Kidney epithelial cell (primary cell): Measurements from ENCODE around the gene CACNA1D. TPM values are rescaled to one million over a fixed set of nuclear protein-coding genes. Genes with fewer than 3 reads are reported as not detected.

ENCODE experiments used
- DNase-seq: peaks from one replicate; pipeline ENCODE4 v3.0.0-alpha.2; 2010; ENCODE audit warnings: low read depth
- H3K27me3 ChIP-seq: 2 replicates; pipeline ENCODE4 v1.6.0; 2011; ENCODE audit warnings: low read length; ENCODE audit not compliant: control insufficient read depth, insufficient read depth
- H3K36me3 ChIP-seq: 2 replicates; pipeline ENCODE4 v1.5.1; 2011; ENCODE audit warnings: low read length; ENCODE audit not compliant: control insufficient read depth, insufficient read depth
- H3K4me3 ChIP-seq: 2 replicates; pipeline ENCODE4 v1.5.1; 2011; ENCODE audit warnings: low read depth, mild to moderate bottlenecking, control low read depth, low read length
- total RNA-seq: library from RNA; depleted of rRNA; stranded (reverse); fragments of >200 nt; gene quantifications from 2 replicates; pipeline ENCODE4 v1.2.3, GENCODE V29; 2015
- TF ChIP-seq, protein P1 (sequence below): IDR thresholded peaks from 2 replicates; pipeline ENCODE4 v1.5.1; 2011; ENCODE audit warnings: mild to moderate bottlenecking, moderate library complexity, low read length, control low read depth, inconsistent platforms; ENCODE audit not compliant: insufficient read depth, poor library complexity, severe bottlenecking

The CACNA1D gene
- total RNA-seq, 1 donor from 2014 or later: 0.21 TPM

DNA sequence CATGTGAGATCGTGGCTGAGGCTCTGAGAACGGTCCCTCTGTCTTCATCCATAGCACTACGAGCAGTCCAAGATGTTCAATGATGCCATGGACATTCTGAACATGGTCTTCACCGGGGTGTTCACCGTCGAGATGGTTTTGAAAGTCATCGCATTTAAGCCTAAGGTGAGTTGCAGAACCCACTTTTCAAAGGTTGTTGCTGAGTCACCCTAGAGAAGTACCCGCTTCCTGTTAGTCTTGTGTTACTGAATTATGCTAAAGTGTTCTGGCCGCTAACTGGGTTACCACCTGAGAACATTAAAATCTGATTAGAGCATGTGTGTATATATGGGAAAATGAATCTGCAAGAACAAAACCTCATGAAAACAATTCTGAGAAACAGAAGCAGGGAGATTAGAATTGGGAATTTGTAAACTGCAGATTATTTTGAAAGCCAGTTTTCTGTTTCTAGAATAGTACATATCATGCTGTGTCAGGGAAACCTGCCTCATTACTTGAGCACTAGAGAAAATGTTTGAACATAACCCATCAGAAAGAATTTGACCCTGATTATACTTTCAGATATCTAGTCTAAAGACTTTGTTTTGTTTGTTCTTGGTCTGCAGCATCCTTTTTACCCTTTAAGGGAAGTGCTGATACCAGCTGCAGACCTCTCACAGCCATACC lies 259.2 kb downstream of the CACNA1D start:
- H3K36me3 ChIP-seq: no peaks in the 10 kb centered on the region
- peaks cover 4% of the 10 kb centered on the region for H3K27me3 ChIP-seq
- H3K4me3 ChIP-seq: no peak overlapping the region
- TF ChIP-seq, protein P1, sequence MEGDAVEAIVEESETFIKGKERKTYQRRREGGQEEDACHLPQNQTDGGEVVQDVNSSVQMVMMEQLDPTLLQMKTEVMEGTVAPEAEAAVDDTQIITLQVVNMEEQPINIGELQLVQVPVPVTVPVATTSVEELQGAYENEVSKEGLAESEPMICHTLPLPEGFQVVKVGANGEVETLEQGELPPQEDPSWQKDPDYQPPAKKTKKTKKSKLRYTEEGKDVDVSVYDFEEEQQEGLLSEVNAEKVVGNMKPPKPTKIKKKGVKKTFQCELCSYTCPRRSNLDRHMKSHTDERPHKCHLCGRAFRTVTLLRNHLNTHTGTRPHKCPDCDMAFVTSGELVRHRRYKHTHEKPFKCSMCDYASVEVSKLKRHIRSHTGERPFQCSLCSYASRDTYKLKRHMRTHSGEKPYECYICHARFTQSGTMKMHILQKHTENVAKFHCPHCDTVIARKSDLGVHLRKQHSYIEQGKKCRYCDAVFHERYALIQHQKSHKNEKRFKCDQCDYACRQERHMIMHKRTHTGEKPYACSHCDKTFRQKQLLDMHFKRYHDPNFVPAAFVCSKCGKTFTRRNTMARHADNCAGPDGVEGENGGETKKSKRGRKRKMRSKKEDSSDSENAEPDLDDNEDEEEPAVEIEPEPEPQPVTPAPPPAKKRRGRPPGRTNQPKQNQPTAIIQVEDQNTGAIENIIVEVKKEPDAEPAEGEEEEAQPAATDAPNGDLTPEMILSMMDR: no peak
- DNase-seq: no peak

DNA sequence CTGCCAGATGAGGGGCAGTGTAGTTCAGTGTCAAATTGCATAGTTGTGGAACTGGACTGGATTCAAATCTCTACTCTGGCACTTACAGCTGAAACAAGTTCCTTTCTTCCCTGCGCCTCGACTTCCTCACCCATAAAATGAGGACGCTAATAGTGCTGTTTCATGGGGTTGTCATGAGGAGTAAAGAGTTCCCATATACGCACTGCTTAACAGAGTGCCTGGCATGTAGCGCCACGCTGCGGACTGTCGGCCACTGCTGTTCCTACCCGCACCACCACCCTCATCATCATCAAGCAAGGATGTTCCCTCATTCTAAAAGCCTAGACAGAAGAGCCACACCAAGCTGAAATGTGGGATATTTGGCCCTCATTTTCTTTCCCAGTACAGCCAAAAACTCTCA lies 259.9 kb downstream of the CACNA1D start:
- TF ChIP-seq, protein P1: no peak
- no peak for DNase-seq
- no peaks in the 10 kb centered on the region for H3K36me3 ChIP-seq
- peaks cover 6% of the 10 kb centered on the region for H3K27me3 ChIP-seq
- H3K4me3 ChIP-seq: no peak overlapping the region

DNA sequence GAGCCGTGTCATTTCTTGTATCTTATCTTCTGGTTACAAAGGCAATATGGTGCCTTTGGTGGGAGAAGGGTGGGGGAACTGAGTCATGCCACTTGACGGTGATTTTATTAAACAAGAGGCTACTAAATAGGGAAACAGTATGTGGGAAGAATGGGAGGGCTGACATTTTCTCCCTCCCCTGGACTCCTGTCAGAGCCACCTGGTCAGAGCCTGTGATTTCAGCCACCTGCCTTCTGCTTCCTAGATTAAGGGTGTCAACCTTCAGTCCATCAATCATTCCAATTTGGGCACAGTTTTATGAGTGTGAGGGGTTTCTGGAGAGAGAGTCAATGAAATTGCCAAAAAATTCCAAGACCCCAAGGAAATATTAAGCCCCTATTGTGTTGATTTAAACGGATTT lies 264.4 kb downstream of the CACNA1D start:
- Histone ChIP-seq H3K36me3 (no peaks in the 10 kb centered on the region), H3K4me3 (no peak overlapping the region), H3K27me3 (peaks cover 11% of the 10 kb centered on the region)
- TF ChIP-seq, protein P1: no peak
- DNase-seq: no peak

DNA sequence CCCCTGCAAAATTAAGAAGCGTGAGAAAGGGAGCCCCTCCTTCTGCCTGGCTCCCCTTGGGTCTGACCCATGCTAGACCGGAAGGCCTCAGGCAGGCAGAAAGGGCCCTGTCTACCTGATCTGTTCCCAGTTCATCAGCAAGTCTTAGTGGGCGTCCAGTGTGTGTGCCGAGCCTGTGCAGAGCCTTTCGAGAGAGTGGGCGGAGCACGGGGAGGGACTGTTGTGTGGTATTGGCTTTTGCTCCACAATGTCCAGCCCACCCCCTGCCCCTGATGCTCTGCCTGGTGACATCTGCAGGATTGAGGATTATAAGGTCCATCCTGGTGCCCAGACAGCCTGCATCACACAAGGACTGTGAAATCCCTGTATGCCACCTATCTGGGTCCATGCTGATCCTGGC lies 268.9 kb downstream of the CACNA1D start:
- Histone ChIP-seq H3K36me3 (no peaks in the 10 kb centered on the region), H3K27me3 (peaks cover 12% of the 10 kb centered on the region), H3K4me3 (no peak overlapping the region)
- DNase-seq: no peak
- TF ChIP-seq, protein P1: no peak

DNA sequence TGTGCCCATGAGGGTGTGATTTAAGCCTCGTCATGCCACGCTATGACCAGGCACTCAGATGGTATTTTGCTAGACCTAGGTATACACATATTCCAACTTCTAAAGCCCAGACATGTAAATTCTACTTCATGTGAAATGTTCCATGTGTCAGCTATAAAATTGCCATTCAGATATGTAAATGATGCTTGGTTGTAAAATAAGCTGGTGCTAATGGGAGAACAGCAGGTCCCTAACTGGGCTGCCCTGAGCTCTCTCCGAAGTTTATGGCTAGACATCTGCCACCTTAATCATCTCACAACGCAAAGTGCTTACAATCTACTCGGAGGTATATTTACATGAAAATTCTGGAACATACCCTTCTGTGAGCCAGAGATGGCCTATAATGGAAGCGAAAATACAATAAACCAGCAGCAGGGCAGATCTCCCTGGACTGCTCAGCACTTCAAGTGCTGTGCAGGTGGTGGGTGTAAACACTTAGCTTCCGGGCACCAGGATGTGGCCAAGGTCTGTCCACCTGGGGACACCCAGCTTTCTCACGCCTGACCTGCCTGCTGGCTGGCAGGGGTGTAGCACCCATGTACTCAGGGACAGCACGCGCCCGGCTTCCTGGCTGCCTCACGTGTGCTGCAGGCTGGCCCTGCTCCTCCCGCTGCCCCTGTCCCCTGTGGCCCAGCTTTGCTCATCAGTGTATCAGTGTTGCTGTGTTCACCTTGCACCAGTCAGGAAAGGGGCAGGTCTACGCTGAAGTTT lies 269.8 kb downstream of the CACNA1D start:
- Histone ChIP-seq H3K4me3 (no peak overlapping the region), H3K27me3 (peaks cover 11% of the 10 kb centered on the region), H3K36me3 (no peaks in the 10 kb centered on the region)
- TF ChIP-seq, protein P1: no peak
- DNase-seq: no peak

DNA sequence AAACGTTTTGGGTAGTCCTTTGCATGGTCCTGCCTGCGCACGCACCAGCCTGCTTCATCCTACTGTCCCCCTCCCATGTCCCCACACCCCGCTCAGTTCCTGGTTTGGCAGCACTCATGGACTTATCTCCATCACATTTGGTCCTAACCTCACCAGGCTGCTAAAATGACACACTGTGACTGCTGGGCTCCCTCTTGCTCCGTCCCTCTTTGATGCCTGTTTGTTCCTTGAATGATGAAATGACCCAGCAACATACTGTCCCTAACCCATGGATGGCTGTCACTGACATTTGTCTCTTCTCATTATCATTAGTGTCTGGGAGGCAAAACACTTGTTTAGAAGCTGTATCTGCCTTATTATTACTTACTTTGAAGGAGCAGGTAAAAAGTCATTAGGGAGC lies 271.3 kb downstream of the CACNA1D start:
- TF ChIP-seq, protein P1: no peak
- Histone ChIP-seq H3K36me3 (no peaks in the 10 kb centered on the region), H3K4me3 (no peak overlapping the region), H3K27me3 (peaks cover 10% of the 10 kb centered on the region)
- no peak for DNase-seq
